KOPT-K1 (cell line): Measurements from ENCODE around the gene RIN2.

Source experiments
- H3K27ac ChIP-seq: fragments of 200-600 bp; sonication (generic); 2 replicates; pipeline ENCODE4 v1.5.1; 2016; ENCODE audit warnings: antibody characterized with exemption, mild to moderate bottlenecking, low read depth, low read length; ENCODE audit not compliant: poor library complexity, severe bottlenecking
- H3K36me3 ChIP-seq: fragments of 200-600 bp; sonication (generic); 2 replicates; pipeline ENCODE4 v1.5.1; 2017; ENCODE audit warnings: antibody characterized with exemption, mild to moderate bottlenecking, low read length, moderate library complexity; ENCODE audit not compliant: insufficient read depth
- H3K9me3 ChIP-seq: fragments of 200-600 bp; sonication (generic); 2 replicates; pipeline ENCODE4 v1.5.1; 2017; ENCODE audit warnings: antibody characterized with exemption, low read length, mild to moderate bottlenecking; ENCODE audit not compliant: insufficient read depth, poor library complexity, severe bottlenecking

Gene RIN2

GRCh38 chr20:19806806-19807190 lies 48.7 kb downstream of the RIN2 start:
- Histone ChIP-seq H3K9me3 (no peaks in the 10 kb centered on the region), H3K27ac (no peak overlapping the region), H3K36me3 (no peaks in the 10 kb centered on the region)

- Histone ChIP-seq H3K9me3 (no peaks in the 10 kb centered on the region), H3K27ac (no peak overlapping the region), H3K36me3 (no peaks in the 10 kb centered on the region)
Measured at GRCh38 chr20:19807191-19807945, 49.3 kb downstream of the RIN2 start.
